Measurements from ENCODE around the gene MTG2. TPM values are rescaled to one million over a fixed set of nuclear protein-coding genes. Genes with fewer than 3 reads are reported as not detected.

Gene MTG2
- polyA plus RNA-seq (ENCODE audit: insufficient read length in 12 of 12), result 10 to 100 TPM in 11 of 12 donors, not detected in 1; 22.7 to 56.3 (median 26.8) TPM
- long read RNA-seq, donor 1, partial matches to known transcripts, result 0 of 4 reads
- long read RNA-seq, donor 1, other reads (novel, unspliced or antisense), result 0 of 4 reads
- long read RNA-seq, donor 2, partial matches to known transcripts, result 5 of 8 reads
- long read RNA-seq, donor 2, other reads (novel, unspliced or antisense), result 0 of 8 reads
- long read RNA-seq, donor 3, partial matches to known transcripts, result 0 of 1 reads
- long read RNA-seq, donor 3, other reads (novel, unspliced or antisense), result 0 of 1 reads
- long read RNA-seq, donor 4, result 0 reads
- long read RNA-seq, donor 5, partial matches to known transcripts, result 0 of 7 reads
- long read RNA-seq, donor 5, other reads (novel, unspliced or antisense), result 0 of 7 reads
- long read RNA-seq, donor 6, partial matches to known transcripts, result 0 of 1 reads
- long read RNA-seq, donor 6, other reads (novel, unspliced or antisense), result 0 of 1 reads
- long read RNA-seq, donor 7, result 0 reads
- long read RNA-seq, donor 8, partial matches to known transcripts, result 0 of 6 reads
- long read RNA-seq, donor 8, other reads (novel, unspliced or antisense), result 0 of 6 reads
- long read RNA-seq, donor 9, partial matches to known transcripts, result 0 of 4 reads
- long read RNA-seq, donor 9, other reads (novel, unspliced or antisense), result 0 of 4 reads
- long read RNA-seq, donor 10, partial matches to known transcripts, result 0 of 7 reads
- long read RNA-seq, donor 10, other reads (novel, unspliced or antisense), result 0 of 7 reads
- long read RNA-seq, donor 11, transcript MTG2-210 (2 exons, 590 nt), result major isoform, 6 of 7 reads
- long read RNA-seq, donor 11, partial matches to known transcripts, result 0 of 7 reads
- long read RNA-seq, donor 11, other reads (novel, unspliced or antisense), result 0 of 7 reads

GRCh38 chr20:62182469-62183425 lies at the start of gene MTG2:
MTG2 (plus strand) TSS chr20:62183028; CDS start chr20:62193421, 10,393 bp downstream.
- peak; percentile 96 for DNase-seq

DNA sequence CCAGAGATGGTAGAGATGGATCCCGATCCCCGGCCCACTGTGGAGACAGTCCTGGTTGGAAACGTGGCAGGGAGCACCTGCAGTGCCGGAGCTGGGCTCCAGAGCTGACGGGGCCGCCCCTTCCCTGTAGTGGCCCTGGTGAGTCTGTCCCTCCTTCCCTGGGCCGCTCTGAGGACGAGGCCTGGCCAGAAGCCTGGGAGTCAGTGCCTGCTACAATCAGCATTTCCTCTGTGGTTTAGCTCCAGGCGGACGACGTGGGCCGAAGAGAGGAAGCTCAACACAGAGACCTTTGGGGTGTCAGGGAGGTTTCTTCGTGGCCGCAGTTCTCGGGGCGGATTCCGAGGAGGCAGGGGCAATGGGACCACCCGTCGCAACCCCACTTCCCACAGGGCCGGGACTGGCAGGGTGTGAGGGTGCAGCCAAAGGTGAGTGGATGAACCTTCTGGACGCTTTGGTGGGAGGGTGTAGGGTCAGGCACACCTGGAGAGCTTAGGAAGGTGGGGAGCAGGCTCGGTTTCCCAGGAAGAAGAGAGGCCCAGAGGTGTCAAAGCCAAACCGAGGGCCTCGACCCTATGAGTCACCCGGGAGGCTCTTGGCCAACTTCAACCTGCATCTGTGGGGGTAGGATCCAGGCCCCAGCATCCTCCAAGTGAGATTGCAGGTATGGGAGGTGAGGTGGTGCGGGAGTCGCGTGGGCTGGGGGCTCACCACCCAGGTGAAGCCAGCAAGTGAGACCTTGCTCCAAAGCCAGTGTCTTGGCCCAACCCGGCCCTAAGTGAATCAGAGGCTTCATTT lies 49.6 kb upstream of the MTG2 start:
- DNase-seq, result no peak

- no peak for DNase-seq
Observed at GRCh38 chr20:62133864-62134263, 49.0 kb upstream of the MTG2 start.

DNA sequence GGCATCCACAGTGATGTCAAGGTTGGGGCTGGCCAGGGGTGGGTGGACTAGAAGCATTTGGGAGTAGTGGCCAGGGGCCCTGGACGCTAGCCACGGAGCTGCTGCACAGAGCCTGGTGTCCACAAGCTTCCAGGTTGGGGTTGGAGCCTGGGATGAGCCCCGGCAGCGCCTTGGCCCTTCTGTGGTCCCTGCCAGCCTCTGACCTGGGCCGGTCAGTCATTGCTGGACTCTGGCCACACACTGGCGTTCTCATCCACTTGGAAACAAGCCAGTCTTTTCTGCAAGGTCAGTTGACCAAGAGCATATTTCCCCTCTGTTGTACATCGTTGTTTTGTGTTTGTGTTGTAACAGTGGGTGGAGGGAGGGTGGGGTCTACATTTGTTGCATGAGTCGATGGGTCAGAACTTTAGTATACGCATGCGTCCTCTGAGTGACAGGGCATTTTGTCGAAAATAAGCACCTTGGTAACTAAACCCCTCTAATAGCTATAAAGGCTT lies 48.0 kb upstream of the MTG2 start:
- no peak for DNase-seq

DNA sequence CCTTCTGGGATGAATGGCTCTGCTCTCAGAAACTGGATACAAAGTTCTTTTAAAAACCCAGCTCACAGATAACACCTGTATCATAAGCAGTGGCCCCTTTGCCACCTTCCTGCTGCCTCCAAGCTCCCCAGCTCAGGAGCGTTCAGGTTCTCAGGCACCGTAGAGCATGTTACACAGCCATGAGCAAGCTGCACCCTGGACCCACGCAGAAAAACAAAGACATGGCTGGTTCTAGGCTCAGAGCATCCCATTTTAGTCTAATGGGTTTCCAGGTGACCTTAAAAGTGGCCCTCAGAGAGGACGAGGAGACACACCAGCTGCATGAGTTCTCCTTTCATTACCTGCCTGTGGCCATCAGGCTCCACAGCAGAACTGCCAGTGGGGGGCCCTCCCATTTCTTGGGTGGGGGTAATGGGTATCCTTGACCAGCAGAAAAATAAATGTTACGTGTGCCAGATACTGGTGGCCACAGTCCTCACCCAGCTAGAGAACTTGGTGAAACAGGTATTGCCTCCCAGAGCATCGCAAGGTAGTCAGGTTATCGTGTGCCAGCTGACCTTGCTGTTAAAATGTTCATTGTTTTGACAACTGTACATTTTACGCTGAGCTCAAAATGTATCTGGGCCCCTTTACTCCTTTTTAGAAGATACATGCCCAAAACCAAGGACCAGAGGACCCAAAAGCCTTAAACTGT lies 47.1 kb upstream of the MTG2 start:
- no peak for DNase-seq

- DNase-seq, result peak; percentile 69
Observed at GRCh38 chr20:62136283-62137091, 46.3 kb upstream of the MTG2 start.

DNA sequence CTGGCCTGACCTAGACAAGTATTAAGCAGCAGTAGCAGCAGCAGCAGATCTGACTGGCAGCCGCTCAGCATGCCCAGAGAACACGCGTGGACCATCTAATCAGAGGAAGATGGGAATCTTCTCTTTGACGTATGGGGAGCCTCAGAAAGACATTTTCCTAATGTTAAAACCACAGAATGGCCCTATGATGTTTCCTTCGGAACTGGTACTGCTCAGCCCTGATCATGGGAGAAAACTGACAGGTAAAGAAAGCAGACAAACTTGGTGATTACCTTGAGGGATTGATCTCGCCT lies 45.8 kb upstream of the MTG2 start:
- no peak for DNase-seq

GRCh38 chr20:62137478-62138203 lies 45.2 kb upstream of the MTG2 start:
- no peak for DNase-seq

DNA sequence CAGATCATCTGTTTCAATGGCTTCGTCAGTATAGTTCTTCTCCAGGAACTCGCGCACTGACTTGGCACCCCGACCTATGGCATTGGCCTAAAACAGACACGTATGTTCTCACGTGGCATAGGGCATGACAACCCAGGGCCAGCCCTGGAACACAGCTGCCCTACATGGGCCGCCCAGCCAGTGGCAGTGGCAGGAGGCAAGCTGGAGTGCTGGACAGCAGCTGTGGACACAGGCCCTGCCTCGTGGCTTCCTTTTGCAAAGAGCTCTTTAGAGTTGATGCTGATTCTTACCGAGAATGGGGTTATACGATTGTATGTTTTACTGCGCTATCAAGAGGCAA lies 44.7 kb upstream of the MTG2 start:
- DNase-seq, result no peak

GRCh38 chr20:62138912-62139311 lies 43.9 kb upstream of the MTG2 start:
- DNase-seq, result no peak

GRCh38 chr20:62139636-62140035 lies 43.2 kb upstream of the MTG2 start:
- DNase-seq, result no peak

DNA sequence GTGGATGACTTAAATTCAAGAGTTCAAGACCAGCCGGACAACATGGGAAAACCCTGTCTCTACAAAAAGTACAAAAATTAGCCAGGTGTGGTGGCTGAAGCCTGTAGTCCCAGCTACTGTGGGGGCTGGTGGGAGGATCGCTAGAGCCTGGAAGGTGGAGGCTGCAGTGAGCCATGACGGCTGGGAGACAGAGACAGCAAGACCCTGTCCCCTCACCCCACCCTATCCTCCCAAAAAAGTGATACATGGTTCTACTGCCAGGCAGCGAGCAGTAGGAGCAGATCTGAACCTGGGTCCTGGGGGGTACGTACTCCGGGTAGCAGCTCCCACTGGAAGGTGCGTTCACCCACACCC lies 41.8 kb upstream of the MTG2 start:
- no peak for DNase-seq

DNA sequence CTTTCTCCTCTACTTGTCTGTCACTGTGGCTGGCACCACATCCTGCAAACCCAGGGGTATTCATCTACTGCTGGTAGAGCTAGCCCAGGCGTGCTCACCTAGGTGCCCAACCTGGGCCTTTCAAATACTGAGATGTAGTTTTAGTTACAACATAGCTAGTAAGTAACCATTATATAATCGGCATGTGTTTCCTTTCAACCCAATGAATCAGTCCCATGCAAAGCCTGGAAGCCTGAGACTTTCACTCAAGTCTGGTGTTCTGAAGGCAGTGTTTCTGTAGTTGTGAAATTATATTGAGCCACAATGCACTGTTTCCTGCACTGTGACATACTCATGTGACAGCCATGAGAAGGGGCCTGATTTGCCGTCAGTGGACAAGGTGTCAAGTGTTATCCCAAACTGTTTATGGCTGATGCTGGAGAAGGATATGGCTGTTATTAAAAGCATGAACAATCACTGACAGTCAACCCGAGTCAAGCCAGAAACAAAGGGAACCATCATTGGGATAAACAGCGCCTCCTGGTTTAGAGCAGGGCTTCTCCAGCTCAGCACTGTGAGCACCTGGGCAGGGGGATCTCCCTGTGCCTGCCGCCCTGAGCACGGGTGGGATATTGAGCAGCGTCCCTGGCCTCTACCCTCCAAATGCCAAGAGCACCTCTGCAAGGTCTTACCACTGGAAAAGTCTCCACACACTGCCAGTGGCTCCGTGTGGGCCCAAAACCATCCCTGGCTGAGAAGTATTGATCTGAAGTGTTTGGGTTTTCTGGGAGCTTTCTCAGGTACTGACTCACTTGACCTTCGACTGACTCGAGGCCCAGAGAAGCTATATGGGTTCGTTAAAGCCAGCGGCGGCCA lies 41.2 kb upstream of the MTG2 start:
- DNase-seq, result no peak

DNA sequence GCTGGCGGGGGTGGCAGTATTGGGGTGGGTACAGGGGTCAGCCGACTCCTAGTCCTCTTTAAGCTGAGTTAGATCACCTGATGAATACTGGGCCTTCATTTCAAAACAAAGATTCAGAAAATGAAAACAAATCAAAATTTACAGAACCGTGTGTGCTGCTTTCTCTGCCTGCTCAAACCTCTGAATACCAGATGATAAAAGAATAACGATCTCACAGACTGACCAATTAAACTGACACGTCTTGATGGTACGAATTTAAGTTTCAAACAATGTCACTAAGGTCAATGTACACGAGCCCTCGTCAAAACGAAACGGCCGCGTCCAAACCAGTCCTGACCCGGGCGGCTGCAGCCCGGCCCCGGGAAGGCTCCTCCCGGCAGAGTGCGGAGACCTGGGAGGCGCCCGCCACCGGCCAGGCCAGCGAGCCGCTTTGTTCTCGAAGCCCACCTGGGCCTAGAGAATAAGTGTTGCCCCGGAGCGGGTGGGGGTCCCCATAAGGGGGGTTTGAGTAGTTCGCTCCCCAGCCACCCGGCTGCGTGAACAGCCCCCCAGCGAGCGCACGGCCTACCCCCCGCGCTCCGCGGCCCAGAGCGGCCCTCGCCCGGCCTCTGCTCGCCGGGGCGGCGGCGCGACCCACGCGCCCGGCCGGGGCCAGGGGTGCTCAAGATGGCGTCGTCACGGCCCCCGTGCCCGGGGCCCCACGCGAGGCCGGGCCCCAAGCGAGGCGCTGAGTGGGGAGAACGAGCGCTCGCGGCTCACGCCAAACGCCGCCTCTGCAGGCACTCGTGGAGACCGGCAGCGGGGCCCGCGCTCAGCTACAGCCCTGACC lies 40.4 kb upstream of the MTG2 start:
- no peak for DNase-seq

GRCh38 chr20:62143081-62143956 lies 39.5 kb upstream of the MTG2 start, which contains the start of the genes PSMA7 and SS18L1:
PSMA7 (minus strand) TSS chr20:62143394; CDS start chr20:62143303, 91 bp downstream.
SS18L1 (plus strand) TSS chr20:62143769; CDS start chr20:62143821, 52 bp downstream.
- peak; percentile 74 for DNase-seq
